ENCODE measurements around the gene ISLR.

ISLR gene

GRCh38 chr15:74221399-74222239 lies 48.1 kb downstream of the ISLR start:
- DNase-seq, result peak; percentile 53
- no peaks in the 10 kb centered on the region for H3K27me3 ChIP-seq (ENCODE audit: insufficient read depth, low read depth, severe bottlenecking)

GRCh38 chr15:74222240-74223119 lies 49.0 kb downstream of the ISLR start:
- Histone ChIP-seq H3K27ac (peak overlapping the region; percentile 93), H3K36me3 (no peaks in the 10 kb centered on the region; the same call in 1 of the 2 replicates), H3K27me3 (ENCODE audit: insufficient read depth, low read depth, severe bottlenecking) (no peaks in the 10 kb centered on the region), H3K9me3 (ENCODE audit: severe bottlenecking) (no peaks in the 10 kb centered on the region), H3K4me3 (ENCODE audit: low read depth, low read length) (no peak overlapping the region)
- no peak for TF ChIP-seq CTCF (IDR thresholded peaks at IDR 0.05; ENCODE audit: low read depth, low read length)
- DNase-seq, result no peak

More at GRCh38 chr15:74221399-74222239, 48.1 kb downstream of the ISLR start:
- H3K36me3 ChIP-seq, result no peaks in the 10 kb centered on the region; the same call in 1 of the 2 replicates
- peak overlapping the region; percentile 72 for H3K27ac ChIP-seq
- TF ChIP-seq CTCF (IDR thresholded peaks at IDR 0.05; ENCODE audit: low read depth, low read length), result no peak
- H3K4me3 ChIP-seq (ENCODE audit: low read depth, low read length), result no peak overlapping the region
- no peaks in the 10 kb centered on the region for H3K9me3 ChIP-seq (ENCODE audit: severe bottlenecking)

- DNase-seq, result no peak
- Histone ChIP-seq H3K4me3 (ENCODE audit: low read depth, low read length) (no peak overlapping the region), H3K36me3 (no peaks in the 10 kb centered on the region), H3K27me3 (ENCODE audit: insufficient read depth, low read depth, severe bottlenecking) (no peaks in the 10 kb centered on the region), H3K27ac (peak overlapping the region; percentile 93), H3K9me3 (ENCODE audit: severe bottlenecking) (no peaks in the 10 kb centered on the region)
- no peak for TF ChIP-seq CTCF (IDR thresholded peaks at IDR 0.05; ENCODE audit: low read depth, low read length)
Observed at GRCh38 chr15:74225928-74226327, 52.4 kb downstream of the ISLR start.

Measured in WERI-Rb-1 (cell line).